ENCODE measurements around the gene LMO7. TPM values are rescaled to one million over a fixed set of nuclear protein-coding genes. Genes with fewer than 3 reads are reported as not detected.

The LMO7 gene
- total RNA-seq, 4 donors from 2014 or later, result 7.3 to 11.9 (median 8.9) TPM

GRCh38 chr13:75682326-75682725, 46.2 kb downstream of the LMO7 start:
- TF ChIP-seq CTCF (IDR thresholded peaks at IDR 0.05; ENCODE audit: low read depth), result no peak

- no peak for TF ChIP-seq CTCF (IDR thresholded peaks at IDR 0.05; ENCODE audit: low read depth)
Measured at GRCh38 chr13:75685239-75685697, 49.1 kb downstream of the LMO7 start.

GRCh38 chr13:75687150-75687763, 51.1 kb downstream of the LMO7 start:
- no peak for TF ChIP-seq CTCF (IDR thresholded peaks at IDR 0.05; ENCODE audit: low read depth)

GRCh38 chr13:75689686-75690085, 53.6 kb downstream of the LMO7 start:
- no peak for TF ChIP-seq CTCF (IDR thresholded peaks at IDR 0.05; ENCODE audit: low read depth)

- TF ChIP-seq CTCF (IDR thresholded peaks at IDR 0.05; ENCODE audit: low read depth), result no peak
Measured at GRCh38 chr13:75690607-75691006, 54.5 kb downstream of the LMO7 start.

- TF ChIP-seq CTCF (IDR thresholded peaks at IDR 0.05; ENCODE audit: low read depth), result no peak
Measured at GRCh38 chr13:75691183-75691582, 55.1 kb downstream of the LMO7 start.

GRCh38 chr13:75693227-75693626, 57.1 kb downstream of the LMO7 start:
- no peak for TF ChIP-seq CTCF (IDR thresholded peaks at IDR 0.05; ENCODE audit: low read depth)
